GM18867 (cell line): Measurements from ENCODE around the gene DLX2.

Experiments
- ATAC-seq: cut with Tn5 transposase; IDR thresholded peaks from one replicate; pipeline ENCODE4 v1.9.1; 2021; ENCODE audit warnings: mild to moderate bottlenecking, moderate library complexity; ENCODE audit not compliant: unreplicated experiment

DLX2 gene

GRCh38 chr2:172107690-172108586 is 5.2 kb upstream of the DLX2 start:
- ATAC-seq: no peak

GRCh38 chr2:172106108-172106961 is 3.6 kb upstream of the DLX2 start:
- no peak for ATAC-seq

GRCh38 chr2:172105471-172106107 is 2.9 kb upstream of the DLX2 start:
- ATAC-seq: no peak

- ATAC-seq: no peak
These were observed 972 bp upstream of the DLX2 start for GRCh38 chr2:172103471-172104272.

- peak; percentile 7 for ATAC-seq
These were observed 794 bp downstream of the DLX2 start for GRCh38 chr2:172101821-172102390.

DNA sequence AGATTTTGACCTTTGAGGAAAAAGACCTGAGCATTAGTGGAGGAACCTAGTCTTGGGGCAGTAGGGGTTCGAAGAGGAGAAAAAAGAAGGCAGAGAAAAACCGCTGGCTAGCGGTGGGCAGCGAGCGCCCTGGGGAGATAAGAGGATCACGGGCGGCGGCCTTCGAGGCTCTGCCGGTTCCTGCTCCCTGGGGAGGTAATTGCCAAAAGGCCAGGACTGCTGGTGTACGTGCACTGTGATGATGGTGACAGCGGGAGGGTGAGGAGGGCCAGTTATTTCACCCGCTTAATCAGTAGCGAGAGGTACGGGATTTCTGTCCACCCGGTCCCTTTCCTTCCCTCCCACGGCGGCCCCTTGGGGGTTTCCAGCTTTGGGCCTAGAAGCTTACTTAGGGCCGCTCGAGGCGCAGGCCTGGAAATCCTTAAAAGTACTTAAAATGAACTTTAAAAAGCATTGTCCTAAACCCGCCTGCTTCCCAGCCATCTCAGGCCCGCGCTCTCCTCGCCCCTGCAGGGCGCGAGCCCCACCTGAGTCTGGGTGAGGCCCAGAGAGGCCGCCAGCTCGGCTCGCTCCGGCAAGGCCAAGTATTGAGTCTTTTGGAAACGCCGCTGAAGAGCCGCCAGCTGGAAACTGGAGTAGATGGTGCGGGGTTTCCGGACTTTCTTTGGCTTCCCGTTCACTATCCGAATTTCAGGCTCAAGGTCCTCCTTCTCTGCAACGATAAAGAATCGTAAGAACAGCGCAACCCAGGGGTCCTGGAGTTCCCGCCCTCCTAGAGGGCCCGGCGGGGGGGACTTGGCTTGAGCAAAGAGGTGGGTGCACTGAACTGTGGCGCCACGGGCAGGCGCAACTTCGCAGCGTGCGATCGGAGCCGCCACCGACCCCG is 1.5 kb downstream of the DLX2 start:
- ATAC-seq: no peak

GRCh38 chr2:172100080-172100934 is 2.4 kb downstream of the DLX2 start:
- no peak for ATAC-seq

DNA sequence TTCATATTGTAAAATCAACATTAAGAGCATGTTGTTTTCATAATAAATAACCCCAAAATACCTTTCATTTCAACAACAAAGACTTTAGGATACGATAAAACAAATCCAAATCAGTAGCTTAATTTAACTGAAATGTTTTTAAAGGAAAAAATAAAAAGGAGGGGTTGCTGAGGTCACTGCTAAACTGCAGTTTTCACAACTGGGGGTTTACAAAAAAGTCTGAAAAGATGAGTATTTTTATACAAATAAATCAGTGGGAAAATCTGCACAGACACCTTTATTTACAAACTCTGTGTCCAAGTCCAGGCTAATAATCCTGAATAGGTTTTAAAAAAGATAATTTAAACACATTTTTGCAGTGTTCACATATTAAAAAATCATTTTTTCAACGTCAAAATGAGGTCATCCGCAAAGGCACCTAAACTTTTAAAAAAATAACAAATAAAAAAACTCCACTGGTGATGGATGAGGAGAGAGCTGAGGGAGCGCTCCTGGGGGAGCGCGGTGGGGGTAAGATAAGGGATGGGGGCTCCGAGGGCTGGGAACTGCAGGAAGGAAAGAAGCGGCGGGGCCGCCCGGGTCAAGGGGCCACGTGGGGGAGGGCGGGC is 3.1 kb downstream of the DLX2 start:
- no peak for ATAC-seq

- no peak for ATAC-seq
These were observed 3.8 kb downstream of the DLX2 start for GRCh38 chr2:172098650-172099471.

GRCh38 chr2:172098287-172098649 is 4.4 kb downstream of the DLX2 start:
- no peak for ATAC-seq

DNA sequence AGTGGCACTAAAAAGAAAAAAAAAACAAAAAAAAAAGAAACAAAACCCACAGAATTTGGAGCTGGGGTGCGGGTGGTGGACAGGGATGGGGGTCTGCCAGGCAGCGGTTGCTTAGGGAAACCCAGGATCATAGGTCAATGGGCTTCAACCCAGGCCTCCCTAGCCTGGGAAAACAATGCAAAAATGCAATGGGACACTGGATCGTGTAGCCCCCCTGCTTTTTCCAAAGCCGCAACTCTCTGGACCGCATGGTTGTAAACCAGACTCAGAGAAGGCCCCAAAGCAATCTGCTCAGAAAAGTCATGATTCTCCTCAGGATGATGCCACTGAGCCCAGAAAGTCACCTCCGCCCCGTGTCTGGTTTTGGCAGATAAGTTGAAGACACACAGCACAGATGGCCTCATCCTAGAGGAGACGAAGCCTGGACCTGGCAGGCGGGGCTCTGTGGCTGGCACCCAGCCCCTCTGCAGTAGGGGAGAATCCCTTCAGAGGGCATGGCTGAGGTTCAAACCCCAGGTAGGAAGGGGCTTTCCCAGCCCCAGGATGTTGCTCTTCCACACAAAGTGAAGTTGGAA is 5.1 kb downstream of the DLX2 start:
- no peak for ATAC-seq

GRCh38 chr2:172096626-172097547 is 5.8 kb downstream of the DLX2 start:
- no peak for ATAC-seq

DNA sequence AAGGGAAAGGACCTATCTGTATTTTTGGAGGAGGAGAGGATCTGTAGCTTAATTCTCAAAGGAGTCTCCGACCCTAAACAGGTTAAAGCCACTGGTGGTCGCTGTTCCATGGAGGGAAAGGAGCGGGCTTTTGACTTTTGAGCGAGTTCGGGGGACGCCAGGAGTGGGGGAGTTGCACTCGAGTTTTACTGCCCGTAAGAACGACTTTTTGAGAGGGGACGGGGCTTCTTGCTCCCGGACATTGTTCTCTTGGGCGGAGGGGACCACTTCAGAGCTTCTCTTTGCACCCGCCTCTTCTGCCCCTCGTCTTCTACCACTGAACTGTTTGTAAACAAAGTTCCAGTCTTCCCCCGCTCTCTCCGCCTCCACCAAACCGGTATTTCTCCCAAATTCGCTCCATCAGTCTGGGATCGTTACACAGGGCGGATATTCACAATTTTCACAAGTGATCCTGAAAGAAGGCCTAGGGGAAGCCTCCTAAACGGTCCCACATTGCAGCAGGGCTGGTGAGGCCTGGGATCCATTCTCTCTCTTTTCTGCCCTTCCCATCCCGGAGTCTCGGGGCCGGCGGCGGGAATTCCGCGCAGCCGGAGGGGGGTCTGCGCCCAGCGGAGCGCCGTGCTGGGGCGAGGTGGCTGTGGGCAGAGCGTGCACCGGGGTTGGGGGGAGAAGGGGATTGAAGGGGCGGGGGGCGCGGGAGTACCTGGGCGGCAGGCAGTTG is 6.6 kb downstream of the DLX2 start:
- no peak for ATAC-seq

- no peak for ATAC-seq
These were observed 7.4 kb downstream of the DLX2 start for GRCh38 chr2:172095146-172095904.
